OCI-LY1 (cell line): Measurements from ENCODE around the gene SLC1A2.

ENCODE experiments used
- EZH2 ChIP-seq: fragments of 200-600 bp; sonication (generic), shearing (Covaris generic); IDR thresholded peaks from 2 replicates; pipeline ENCODE4 v1.8.0; 2017; ENCODE audit warnings: borderline replicate concordance, mixed run types, mild to moderate bottlenecking, antibody characterized with exemption, low read length, moderate library complexity, mixed read lengths
- TF ChIP-seq, protein P1 (sequence below): fragments of 200-600 bp; sonication (generic), shearing (Covaris generic); IDR thresholded peaks from 2 replicates; pipeline ENCODE4 v1.5.1; 2017; ENCODE audit warnings: mild to moderate bottlenecking, antibody characterized with exemption, low read length, moderate library complexity, mixed read lengths

DNA sequence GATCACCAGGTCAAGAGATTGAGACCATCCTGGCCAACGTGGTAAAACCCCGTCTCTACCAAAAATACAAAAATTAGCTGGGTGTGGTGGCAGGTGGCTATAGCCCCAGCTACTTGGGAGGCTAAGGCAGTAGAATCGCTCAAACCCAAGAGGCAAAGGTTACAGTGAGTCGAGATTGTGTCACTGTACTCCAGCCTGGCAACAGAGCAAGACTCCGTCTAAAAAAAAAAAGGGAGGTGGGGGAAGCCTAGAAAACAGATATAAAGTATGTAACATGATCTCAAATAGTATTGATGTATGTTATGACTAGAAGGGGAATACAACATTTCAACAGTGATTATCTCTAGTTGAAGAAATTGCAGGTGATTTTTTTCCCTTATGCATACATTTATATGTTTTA, 61.4 kb downstream of the SLC1A2 start:
- TF ChIP-seq, protein P1, sequence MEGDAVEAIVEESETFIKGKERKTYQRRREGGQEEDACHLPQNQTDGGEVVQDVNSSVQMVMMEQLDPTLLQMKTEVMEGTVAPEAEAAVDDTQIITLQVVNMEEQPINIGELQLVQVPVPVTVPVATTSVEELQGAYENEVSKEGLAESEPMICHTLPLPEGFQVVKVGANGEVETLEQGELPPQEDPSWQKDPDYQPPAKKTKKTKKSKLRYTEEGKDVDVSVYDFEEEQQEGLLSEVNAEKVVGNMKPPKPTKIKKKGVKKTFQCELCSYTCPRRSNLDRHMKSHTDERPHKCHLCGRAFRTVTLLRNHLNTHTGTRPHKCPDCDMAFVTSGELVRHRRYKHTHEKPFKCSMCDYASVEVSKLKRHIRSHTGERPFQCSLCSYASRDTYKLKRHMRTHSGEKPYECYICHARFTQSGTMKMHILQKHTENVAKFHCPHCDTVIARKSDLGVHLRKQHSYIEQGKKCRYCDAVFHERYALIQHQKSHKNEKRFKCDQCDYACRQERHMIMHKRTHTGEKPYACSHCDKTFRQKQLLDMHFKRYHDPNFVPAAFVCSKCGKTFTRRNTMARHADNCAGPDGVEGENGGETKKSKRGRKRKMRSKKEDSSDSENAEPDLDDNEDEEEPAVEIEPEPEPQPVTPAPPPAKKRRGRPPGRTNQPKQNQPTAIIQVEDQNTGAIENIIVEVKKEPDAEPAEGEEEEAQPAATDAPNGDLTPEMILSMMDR = no peak
- TF ChIP-seq EZH2 = no peak
